ENCODE data around the gene CLPTM1.
"Not testable (repeated sequence)": the region's sequence is repeated elsewhere in the genome, so short reads cannot be mapped to it uniquely, and the experiment has no call there.

The CLPTM1 gene

GRCh38 chr19:44954649-44955504 is at the start of gene CLPTM1:
Gene CLPTM1, plus strand, starts transcription at chr19:44955380. Its CDS starts 16 bp downstream, at chr19:44955396.
- peak; percentile 94 to 97 for DNase-seq (ENCODE audit: low read depth in 2 of 2)

GRCh38 chr19:44905437-44906160 is 49.6 kb upstream of the CLPTM1 start, which contains the start of gene APOE:
Gene APOE, plus strand, starts transcription at chr19:44905796. Its CDS starts 829 bp downstream, at chr19:44906625.
- no peak for DNase-seq (ENCODE audit: low read depth in 2 of 2)

GRCh38 chr19:44907613-44908012 is 47.6 kb upstream of the CLPTM1 start:
- no peak for DNase-seq (ENCODE audit: low read depth in 2 of 2)

- no peak for DNase-seq (ENCODE audit: low read depth in 2 of 2)
Measured at GRCh38 chr19:44908074-44908835, 46.9 kb upstream of the CLPTM1 start.

GRCh38 chr19:44908836-44909261 is 46.3 kb upstream of the CLPTM1 start:
- DNase-seq (ENCODE audit: low read depth in 2 of 2) = no peak

GRCh38 chr19:44909775-44910174 is 45.4 kb upstream of the CLPTM1 start:
- no peak for DNase-seq (ENCODE audit: low read depth in 2 of 2)

GRCh38 chr19:44911896-44912295 is 43.3 kb upstream of the CLPTM1 start:
- not testable (repeated sequence) for DNase-seq (ENCODE audit: low read depth in 2 of 2)

GRCh38 chr19:44912854-44913253 is 42.3 kb upstream of the CLPTM1 start:
- no peak for DNase-seq (ENCODE audit: low read depth in 2 of 2)

- DNase-seq (ENCODE audit: low read depth in 2 of 2) = not testable (repeated sequence)
Measured at GRCh38 chr19:44913512-44914432, 41.4 kb upstream of the CLPTM1 start.

GRCh38 chr19:44914433-44915206 is 40.6 kb upstream of the CLPTM1 start, which contains the start of gene APOC1:
Gene APOC1, plus strand, starts transcription at chr19:44914608. Its CDS starts 284 bp downstream, at chr19:44914892.
- peak; percentile 61 to 64 for DNase-seq (ENCODE audit: low read depth in 2 of 2)

- DNase-seq (ENCODE audit: low read depth in 2 of 2) = no peak
Measured at GRCh38 chr19:44924243-44924725, 30.9 kb upstream of the CLPTM1 start.

GRCh38 chr19:44925114-44925891 is 29.9 kb upstream of the CLPTM1 start:
- DNase-seq (ENCODE audit: low read depth in 2 of 2) = no peak

GRCh38 chr19:44926245-44927077 is 28.7 kb upstream of the CLPTM1 start:
- DNase-seq (ENCODE audit: low read depth in 2 of 2) = not testable (repeated sequence)

- DNase-seq (ENCODE audit: low read depth in 2 of 2) = no peak
Measured at GRCh38 chr19:44927746-44928145, 27.4 kb upstream of the CLPTM1 start.

- DNase-seq (ENCODE audit: low read depth in 2 of 2) = no peak
Measured at GRCh38 chr19:44930088-44930487, 25.1 kb upstream of the CLPTM1 start.

GRCh38 chr19:44931541-44931940 is 23.6 kb upstream of the CLPTM1 start:
- no peak for DNase-seq (ENCODE audit: low read depth in 2 of 2)

GRCh38 chr19:44939668-44940067 is 15.5 kb upstream of the CLPTM1 start:
- no peak for DNase-seq (ENCODE audit: low read depth in 2 of 2)

- DNase-seq (ENCODE audit: low read depth in 2 of 2) = no peak
Measured at GRCh38 chr19:44942067-44942571, 13.1 kb upstream of the CLPTM1 start, which contains the start of gene APOC4. Gene APOC4, plus strand, starts transcription at chr19:44942237. Its CDS starts 41 bp downstream, at chr19:44942278.

Measured in stimulated activated CD4-positive, alpha-beta T cell treated with anti-CD3 and anti-CD28 coated beads, Interleukin-1b, Interleukin-23, amount 100 ng/mL, for 4 hours (primary cell).